HG02852 (cell line): ENCODE data around the gene PTCD3.
A peak's percentile ranks its signal among the peaks of the same experiment; 100 is the strongest.

Experiments
- ATAC-seq: cut with Tn5 transposase; IDR thresholded peaks from one replicate; pipeline ENCODE4 v1.9.1; 2021; ENCODE audit warnings: mild to moderate bottlenecking, moderate library complexity; ENCODE audit not compliant: unreplicated experiment

PTCD3 gene

GRCh38 chr2:86105969-86106945 lies at the start of gene PTCD3:
Gene PTCD3, plus strand, starts transcription at chr2:86106235. Its CDS starts 13 bp downstream, at chr2:86106248.
- peak; percentile 87 for ATAC-seq

GRCh38 chr2:86056590-86057331 lies 49.3 kb upstream of the PTCD3 start:
- ATAC-seq, result no peak

DNA sequence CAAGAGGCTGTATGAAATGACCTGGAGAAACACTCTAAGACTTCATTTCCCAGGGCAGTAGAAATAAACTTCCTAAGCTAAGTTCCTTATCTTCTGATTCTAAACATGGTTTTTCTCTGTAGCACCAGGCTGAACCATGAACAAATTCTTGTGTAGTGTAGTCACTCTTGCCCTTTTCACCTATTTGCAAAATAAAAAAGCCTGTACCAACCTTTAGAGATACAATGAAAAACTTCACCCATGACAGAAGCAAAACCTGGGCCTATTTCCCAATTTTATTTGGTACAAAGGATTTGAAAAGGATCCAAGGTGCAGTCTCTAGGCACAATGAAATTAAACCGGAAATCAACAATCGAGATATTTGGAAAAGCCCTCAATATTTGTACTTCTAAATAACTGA lies 44.0 kb upstream of the PTCD3 start:
- no peak for ATAC-seq

DNA sequence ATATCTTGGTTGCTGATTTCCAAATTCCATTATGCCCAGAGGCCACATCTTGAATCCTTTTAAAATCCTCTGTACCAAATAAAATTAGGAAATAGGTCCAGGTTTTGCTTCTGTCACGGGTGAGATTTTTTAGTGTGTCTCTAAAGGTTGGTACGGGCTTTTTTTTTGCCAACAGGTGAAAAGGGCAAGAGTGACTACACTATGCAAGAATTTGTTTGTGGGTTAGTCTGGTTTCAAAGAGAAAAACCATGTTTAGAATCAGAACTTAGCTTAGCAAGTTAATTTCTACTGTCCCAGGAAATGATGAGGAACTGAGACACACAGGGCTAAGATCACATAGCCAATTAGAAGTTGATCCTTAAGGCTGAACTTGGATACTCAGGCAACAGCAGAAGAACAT lies 42.0 kb upstream of the PTCD3 start:
- ATAC-seq, result no peak

DNA sequence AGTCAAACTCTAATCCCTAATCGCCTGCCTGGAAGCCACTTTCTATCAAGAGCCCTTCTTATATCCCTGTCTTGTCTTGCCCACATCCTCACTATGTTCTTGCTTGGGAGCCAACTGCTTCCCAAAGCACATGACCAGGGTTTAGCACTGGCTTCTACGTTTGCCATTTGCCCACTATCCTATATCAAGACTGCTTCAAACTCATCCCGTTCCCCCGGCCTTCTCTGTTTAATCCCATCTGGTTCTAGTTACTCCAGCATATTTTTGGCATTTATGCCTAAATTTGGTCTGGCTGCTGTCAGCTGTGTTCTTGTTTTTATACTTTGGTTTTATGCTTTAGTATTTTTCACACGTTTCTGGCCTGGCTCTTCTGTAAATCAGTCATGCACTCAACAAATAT lies 40.5 kb upstream of the PTCD3 start:
- no peak for ATAC-seq

- ATAC-seq, result no peak
Observed at GRCh38 chr2:86066007-86066578, 39.9 kb upstream of the PTCD3 start.

DNA sequence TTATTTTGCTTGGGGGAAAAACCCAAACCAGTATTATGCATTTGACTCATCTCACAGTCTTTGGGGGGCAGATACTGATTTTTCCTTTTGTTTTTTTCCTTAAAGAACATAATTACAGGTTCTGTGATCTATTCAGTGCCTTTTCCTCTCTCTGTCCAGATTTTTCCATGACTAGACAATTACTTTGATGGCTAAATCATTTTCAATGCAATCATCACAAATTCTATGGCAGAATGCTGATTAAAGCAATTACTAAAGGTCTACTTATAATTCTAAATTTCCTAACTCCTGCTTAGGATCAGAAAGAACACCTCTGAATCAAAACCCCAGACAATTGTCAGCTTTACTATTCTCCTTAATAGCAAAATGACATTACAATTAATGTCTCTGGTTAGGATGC lies 39.1 kb upstream of the PTCD3 start:
- no peak for ATAC-seq

- ATAC-seq, result peak; percentile 57
Observed at GRCh38 chr2:86068136-86068588, 37.9 kb upstream of the PTCD3 start.

- no peak for ATAC-seq
Observed at GRCh38 chr2:86068648-86069047, 37.4 kb upstream of the PTCD3 start.

GRCh38 chr2:86069091-86069685 lies 36.8 kb upstream of the PTCD3 start:
- no peak for ATAC-seq

DNA sequence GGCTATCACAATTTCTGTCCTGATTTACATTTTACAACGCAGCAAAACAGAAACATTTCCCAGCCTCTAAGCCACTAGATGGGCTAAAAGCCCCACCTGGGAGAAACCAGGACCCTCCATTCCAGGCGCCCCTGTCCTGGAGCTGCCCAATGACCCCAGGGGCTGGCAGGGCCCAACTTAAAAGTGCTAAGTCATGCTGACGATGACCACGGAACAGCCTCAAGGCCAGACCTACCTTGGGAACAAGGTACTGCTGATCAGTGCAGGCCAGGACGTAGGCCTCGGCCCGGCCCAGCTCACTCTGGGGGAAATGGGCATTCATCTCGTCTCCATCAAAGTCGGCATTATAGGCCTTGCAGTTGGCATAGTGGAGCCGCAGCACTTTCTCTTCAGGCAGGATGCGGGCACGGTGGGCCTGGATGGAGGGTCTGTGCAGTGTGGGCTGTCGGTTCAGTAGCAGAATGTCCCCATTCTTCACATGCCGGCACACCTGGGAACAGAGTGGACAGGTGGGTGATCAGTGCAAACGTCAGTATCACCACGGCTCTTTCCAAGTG lies 36.2 kb upstream of the PTCD3 start:
- ATAC-seq, result no peak

DNA sequence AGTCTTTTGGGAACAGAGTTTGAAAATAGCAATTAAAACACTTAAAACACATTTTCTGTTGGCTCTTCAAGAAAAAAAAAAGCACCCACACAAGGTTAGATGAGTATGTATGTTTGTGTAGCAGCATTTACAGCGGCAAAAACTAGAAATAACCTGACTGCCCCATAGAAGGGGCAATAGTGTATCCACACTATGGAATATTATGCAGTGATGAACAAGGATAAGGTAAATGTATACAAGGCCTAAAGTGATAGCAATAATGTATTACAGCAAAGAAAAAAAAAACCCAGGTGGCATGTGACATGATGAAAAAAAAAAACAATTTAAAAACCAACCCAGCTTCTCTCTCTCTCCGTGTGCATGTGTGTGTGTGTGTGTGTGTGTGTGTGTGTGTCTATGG lies 35.2 kb upstream of the PTCD3 start:
- ATAC-seq, result no peak

GRCh38 chr2:86072271-86072858 lies 33.7 kb upstream of the PTCD3 start:
- ATAC-seq, result no peak

GRCh38 chr2:86073225-86073624 lies 32.8 kb upstream of the PTCD3 start:
- no peak for ATAC-seq

DNA sequence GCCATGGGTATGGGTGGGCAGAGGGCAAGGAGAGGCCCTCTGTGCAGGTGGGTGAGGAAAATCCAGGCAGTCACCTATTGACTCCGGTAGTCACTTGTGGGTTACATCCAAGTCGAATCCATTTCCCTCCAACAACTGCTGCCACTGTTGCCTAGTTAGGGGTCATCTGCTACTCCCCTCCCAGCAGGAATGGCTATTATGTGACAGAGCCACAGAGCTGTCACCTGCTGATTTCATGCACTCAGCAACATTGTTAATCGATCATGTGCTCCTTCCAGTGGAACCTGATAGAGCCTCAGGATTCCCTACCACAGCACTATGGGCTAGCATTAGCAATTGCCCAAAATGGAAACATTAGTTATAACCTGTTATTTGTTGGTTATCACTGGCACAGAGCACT lies 31.8 kb upstream of the PTCD3 start:
- no peak for ATAC-seq

DNA sequence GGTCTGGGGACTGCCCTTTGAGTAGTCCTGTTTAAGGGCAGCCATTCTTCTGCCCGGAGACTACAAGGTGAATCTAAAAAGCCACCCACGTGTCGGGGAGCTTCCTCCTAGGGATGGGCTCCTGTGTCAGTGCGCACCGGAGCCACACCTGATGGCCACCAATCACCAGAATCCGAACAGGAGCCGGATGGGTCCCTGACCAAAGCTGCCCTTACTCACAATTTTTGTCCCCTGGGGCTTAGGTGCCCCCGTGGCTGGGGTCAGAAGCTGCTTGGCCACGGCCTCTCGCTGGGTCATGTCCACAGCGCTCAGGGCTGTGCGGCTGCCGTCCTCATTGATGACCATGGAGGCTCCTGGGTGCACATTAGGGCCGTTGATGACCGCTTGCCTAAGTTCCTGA lies 31.2 kb upstream of the PTCD3 start:
- ATAC-seq, result no peak

DNA sequence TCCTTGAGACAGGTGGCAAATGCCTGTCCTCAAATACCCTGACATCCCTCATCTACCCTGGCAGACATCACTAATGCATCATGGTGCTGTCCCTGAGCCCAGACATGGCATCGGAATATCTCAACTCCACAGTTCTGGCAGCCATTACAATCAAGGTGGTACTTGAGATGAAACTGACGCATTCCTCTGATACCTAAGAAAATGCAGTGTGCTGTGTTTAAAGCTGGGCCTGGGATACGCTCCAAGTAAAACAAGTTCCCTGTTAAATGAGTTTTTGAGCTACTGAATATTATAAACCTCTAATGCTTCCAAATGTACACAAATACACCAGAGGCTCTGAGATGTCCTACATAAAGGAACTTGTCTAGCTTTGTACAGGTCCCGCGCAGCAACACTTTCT lies 30.1 kb upstream of the PTCD3 start:
- ATAC-seq, result no peak

DNA sequence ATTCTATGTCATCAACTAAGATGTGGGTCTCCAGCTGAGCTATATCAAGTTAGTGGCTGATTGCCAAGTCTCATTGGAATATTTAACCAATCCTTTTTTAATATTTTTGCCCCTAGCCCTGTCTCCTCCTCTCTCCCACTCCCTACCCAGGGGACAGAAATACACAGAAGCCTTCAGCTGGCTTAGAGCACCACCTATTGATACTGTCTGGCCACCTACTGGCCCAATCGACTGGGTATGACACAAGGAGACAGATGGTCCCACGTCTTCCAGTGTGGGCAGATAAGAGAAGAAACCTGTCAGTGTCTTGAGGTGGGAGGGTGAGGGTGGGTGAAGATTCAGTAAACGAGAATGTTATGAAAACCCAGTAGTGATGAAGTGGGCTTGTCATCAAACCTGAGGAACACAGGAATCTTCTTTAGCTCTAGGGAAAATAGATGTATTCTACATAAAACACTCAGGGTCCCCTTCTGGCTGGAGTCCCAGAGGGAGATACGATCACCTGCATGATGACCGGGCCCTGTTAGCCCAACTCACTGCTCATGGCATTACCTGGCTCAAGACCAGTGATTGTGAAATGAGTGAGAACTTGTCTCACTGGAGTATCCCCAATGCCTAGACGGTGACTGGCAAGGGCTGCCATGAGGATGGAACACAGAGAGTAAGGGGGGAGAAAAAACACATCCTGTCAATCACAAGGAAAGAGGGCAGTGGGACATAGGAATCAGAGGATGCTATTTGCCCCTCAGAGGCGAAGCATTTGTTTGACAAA lies 27.1 kb upstream of the PTCD3 start:
- ATAC-seq, result no peak

GRCh38 chr2:86079981-86080911 lies 25.8 kb upstream of the PTCD3 start:
- peak; percentile 75 for ATAC-seq
